Measurements from ENCODE around the gene TAF15.

DNA sequence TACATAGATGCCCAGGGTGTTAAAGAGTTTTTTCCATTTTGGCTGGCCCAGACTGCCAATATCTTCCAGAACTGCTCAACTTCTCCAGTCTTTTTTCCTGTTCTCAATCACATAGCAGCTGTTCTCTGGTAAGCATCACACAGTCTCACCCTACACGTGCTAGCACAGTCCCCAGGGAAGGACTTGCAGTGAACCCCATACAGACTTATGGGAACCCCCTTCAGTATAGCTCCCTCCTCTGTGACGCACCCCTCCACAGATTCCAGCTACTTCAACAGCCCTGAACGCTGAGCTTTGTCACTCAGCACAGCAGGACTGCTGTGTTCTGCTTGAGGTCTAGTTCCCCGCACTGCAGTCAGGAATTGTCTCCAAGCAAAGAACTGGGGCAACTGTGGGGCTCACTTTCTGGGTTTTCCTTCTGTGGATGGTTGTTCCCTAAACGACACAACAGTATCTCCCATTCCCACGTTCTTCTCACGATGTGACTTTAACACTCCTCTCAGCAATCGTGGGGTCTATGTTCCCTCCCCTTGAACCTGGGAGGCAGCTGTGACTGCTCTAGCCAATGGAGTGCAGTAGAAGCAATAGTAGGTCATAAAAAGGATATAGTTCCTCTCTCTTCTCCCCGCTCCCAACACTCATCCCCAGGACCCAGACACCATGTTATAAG, 17.5 kb upstream of the TAF15 start:
- TF ChIP-seq GATA2 (IDR thresholded peaks at IDR 0.05; ENCODE audit: low read depth, low read length) (no peak), GATA3 (IDR thresholded peaks at IDR 0.05; ENCODE audit: low read depth, low read length) (no peak)

All from SH-SY5Y (cell line).